Pons (tissue), 1 donor: ENCODE results near the gene ARL8A.

ENCODE experiments used
- DNase-seq: peaks from one replicate; pipeline ENCODE4 v3.0.0-alpha.2; 2016; ENCODE audit warnings: low spot score

The ARL8A gene

GRCh38 chr1:202135221-202135721 lies 9.3 kb downstream of the ARL8A start:
- peak; percentile 90 for DNase-seq

GRCh38 chr1:202134645-202135172 lies 9.8 kb downstream of the ARL8A start:
- no peak for DNase-seq

- no peak for DNase-seq
These were observed 10.5 kb downstream of the ARL8A start for GRCh38 chr1:202133989-202134388.

GRCh38 chr1:202133496-202133895 lies 11.0 kb downstream of the ARL8A start:
- DNase-seq: no peak

GRCh38 chr1:202133001-202133400 lies 11.5 kb downstream of the ARL8A start:
- peak; percentile 90 for DNase-seq

- peak; percentile 65 for DNase-seq
These were observed 12.3 kb downstream of the ARL8A start for GRCh38 chr1:202131956-202132821.

GRCh38 chr1:202130816-202131522 lies 13.6 kb downstream of the ARL8A start:
- peak; percentile 96 for DNase-seq

- peak; percentile 98 for DNase-seq
These were observed 14.2 kb downstream of the ARL8A start for GRCh38 chr1:202130297-202130721.

GRCh38 chr1:202129453-202130296 lies 14.9 kb downstream of the ARL8A start:
- DNase-seq: peak; percentile 66

GRCh38 chr1:202127836-202128622 lies 16.5 kb downstream of the ARL8A start:
- no peak for DNase-seq

GRCh38 chr1:202127061-202127460 lies 17.5 kb downstream of the ARL8A start:
- no peak for DNase-seq

- DNase-seq: peak; percentile 76
These were observed 18.1 kb downstream of the ARL8A start for GRCh38 chr1:202126426-202126825.

- no peak for DNase-seq
These were observed 18.9 kb downstream of the ARL8A start for GRCh38 chr1:202125611-202126010.

- DNase-seq: no peak
These were observed 20.4 kb downstream of the ARL8A start for GRCh38 chr1:202124142-202124541.

GRCh38 chr1:202123336-202123813 lies 21.2 kb downstream of the ARL8A start:
- peak; percentile 54 for DNase-seq

GRCh38 chr1:202122639-202123335 lies 21.8 kb downstream of the ARL8A start, which contains the start of gene GPR37L1:
Gene GPR37L1 (plus strand): TSS chr1:202122917. CDS start chr1:202122964, 47 bp downstream.
- peak; percentile 94 for DNase-seq

- DNase-seq: no peak
These were observed 23.5 kb downstream of the ARL8A start for GRCh38 chr1:202121006-202121405.

- DNase-seq: no peak
These were observed 26.6 kb downstream of the ARL8A start for GRCh38 chr1:202117898-202118371.

GRCh38 chr1:202116287-202116686 lies 28.2 kb downstream of the ARL8A start:
- DNase-seq: no peak
